ENCODE data around the gene PINLYP.

- TF ChIP-seq CTCF (conservative IDR thresholded peaks at IDR 0.05; ENCODE audit: low read depth in 2 of 2) (no peak), POLR2AphosphoS5 (IDR thresholded peaks at IDR 0.05; ENCODE audit: low read depth) (no peak), EZH2phosphoT487 (IDR thresholded peaks at IDR 0.05; ENCODE audit: unreplicated experiment) (no peak), REST (IDR thresholded peaks at IDR 0.05; ENCODE audit: unreplicated experiment) (no peak), EZH2 (IDR thresholded peaks at IDR 0.05; ENCODE audit: low read depth, unreplicated experiment) (no peak), ETS1 (IDR thresholded peaks at IDR 0.05) (no peak), CREB1 (CRISPR knock-in tag; IDR thresholded peaks at IDR 0.05; ENCODE audit: low read depth) (no peak), STAT1 (IDR thresholded peaks at IDR 0.05; ENCODE audit: unreplicated experiment) (no peak), NANOG (IDR thresholded peaks at IDR 0.05; ENCODE audit: borderline replicate concordance) (no peak), ZNF331 (CRISPR knock-in tag; IDR thresholded peaks at IDR 0.05; ENCODE audit: low read depth) (no peak), JUNB (IDR thresholded peaks at IDR 0.05; ENCODE audit: unreplicated experiment) (no peak), ZNF462 (CRISPR knock-in tag; IDR thresholded peaks at IDR 0.05) (no peak)
Measured at GRCh38 chr19:43581467-43581866, 5.9 kb downstream of the PINLYP start.

All from GM23338 (cell line).